ENCODE data around the gene PFKM.

PFKM gene

DNA sequence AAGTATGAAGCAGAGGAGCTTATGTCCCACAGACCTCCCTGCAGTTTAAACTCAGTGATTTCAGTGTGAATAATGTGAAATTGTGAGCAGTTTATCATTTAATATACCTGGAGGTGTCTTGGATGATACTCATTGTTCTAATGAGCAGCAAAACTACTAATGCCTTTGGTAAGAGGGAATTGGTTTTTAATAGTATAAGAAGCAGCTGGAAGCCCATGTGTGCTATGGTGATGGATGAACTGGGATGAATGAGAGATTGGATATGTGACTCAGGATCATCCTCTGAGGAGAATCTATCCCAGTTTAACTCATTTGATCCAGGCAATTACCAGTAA is 57.2 kb downstream of the PFKM start:
- no peak for DNase-seq (ENCODE audit: low spot score in 2 of 2)
- no peaks in the 10 kb centered on the region for H3K4me1 ChIP-seq
- in situ Hi-C loops (cut with MboI; ENCODE audit: low sequenced_read_pairs): no loop called here
- no peaks in the 10 kb centered on the region for H3K9me3 ChIP-seq
- no peak overlapping the region for H3K4me3 ChIP-seq
- peaks cover 6% of the 10 kb centered on the region for H3K27me3 ChIP-seq (ENCODE audit: low read depth)
- H3K36me3 ChIP-seq (replicated peaks): no peaks in the 10 kb centered on the region

- H3K9me3 ChIP-seq: no peaks in the 10 kb centered on the region
- no peaks in the 10 kb centered on the region for H3K36me3 ChIP-seq (replicated peaks)
- peaks cover 5% of the 10 kb centered on the region; the same call in 1 of the 2 replicates for H3K4me1 ChIP-seq
- in situ Hi-C loops (cut with MboI; ENCODE audit: low sequenced_read_pairs): no loop called here
- H3K27me3 ChIP-seq (ENCODE audit: low read depth): peaks cover 6% of the 10 kb centered on the region
- DNase-seq (ENCODE audit: low spot score in 2 of 2): no peak
- no peak overlapping the region for H3K4me3 ChIP-seq
Measured at GRCh38 chr12:48177982-48178381, 58.8 kb downstream of the PFKM start.

DNA sequence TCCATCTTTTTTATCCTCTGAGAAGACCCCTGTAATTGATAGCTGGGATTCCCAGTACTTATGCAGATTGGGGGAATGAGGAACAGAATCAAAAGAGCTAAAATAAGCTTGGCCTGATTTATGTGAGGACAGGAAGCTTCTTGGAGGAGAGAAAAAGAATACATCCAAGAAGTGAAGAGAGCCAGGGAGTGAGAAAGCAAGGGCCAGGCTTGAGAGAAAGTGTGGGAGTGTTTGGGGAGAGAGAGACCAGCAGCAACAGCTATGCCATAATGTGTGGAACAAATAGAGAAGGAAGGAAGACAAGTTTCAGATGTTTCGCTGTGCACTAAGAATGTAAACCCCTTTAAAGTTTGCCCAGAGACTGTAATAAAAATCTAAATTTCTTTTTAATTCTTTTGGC is 60.3 kb downstream of the PFKM start:
- H3K36me3 ChIP-seq (replicated peaks): no peaks in the 10 kb centered on the region
- H3K4me3 ChIP-seq: no peak overlapping the region
- in situ Hi-C loops (cut with MboI; ENCODE audit: low sequenced_read_pairs): no loop called here
- H3K4me1 ChIP-seq: peaks cover 7% of the 10 kb centered on the region; the same call in 1 of the 2 replicates
- no peak for DNase-seq (ENCODE audit: low spot score in 2 of 2)
- peaks cover 6% of the 10 kb centered on the region for H3K27me3 ChIP-seq (ENCODE audit: low read depth)
- no peaks in the 10 kb centered on the region for H3K9me3 ChIP-seq

GRCh38 chr12:48180424-48180823 is 61.3 kb downstream of the PFKM start:
- no peaks in the 10 kb centered on the region for H3K36me3 ChIP-seq (replicated peaks)
- H3K9me3 ChIP-seq: no peaks in the 10 kb centered on the region
- peaks cover 6% of the 10 kb centered on the region for H3K27me3 ChIP-seq (ENCODE audit: low read depth)
- peaks cover 13% of the 10 kb centered on the region for H3K4me1 ChIP-seq
- in situ Hi-C loops (cut with MboI; ENCODE audit: low sequenced_read_pairs): no loop called here
- no peak overlapping the region for H3K4me3 ChIP-seq
- DNase-seq (ENCODE audit: low spot score in 2 of 2): no peak

DNA sequence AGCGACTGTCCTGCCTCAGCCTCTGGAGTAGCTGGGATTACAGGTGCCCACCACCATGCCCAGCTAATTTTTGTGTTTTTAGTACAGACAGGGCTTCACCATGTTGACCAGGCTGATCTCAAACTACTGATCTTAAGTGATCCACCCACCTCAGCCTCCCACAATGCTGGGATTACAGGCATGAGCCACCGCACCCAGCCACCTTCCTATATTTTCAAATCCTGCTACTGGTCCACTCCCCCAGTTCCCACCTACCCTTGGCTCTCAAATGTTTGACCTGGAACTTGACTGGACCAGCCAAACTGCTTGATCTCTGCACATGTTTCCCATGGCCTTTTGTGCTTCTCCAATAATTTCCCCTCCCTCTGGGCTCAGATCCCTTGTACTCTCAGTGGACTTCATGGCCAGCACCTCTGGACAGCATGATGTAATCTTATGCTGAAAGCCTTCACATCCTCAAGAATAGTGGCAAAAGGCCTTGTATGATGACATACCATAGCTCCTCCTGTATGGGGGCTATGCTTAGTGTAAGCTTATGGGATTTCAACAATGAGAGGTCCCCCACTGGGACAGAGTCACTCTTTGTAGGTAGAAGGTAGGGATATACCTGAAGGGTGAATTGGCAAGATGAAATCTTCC is 61.8 kb downstream of the PFKM start:
- Histone ChIP-seq H3K36me3 (replicated peaks) (no peaks in the 10 kb centered on the region), H3K27me3 (ENCODE audit: low read depth) (peaks cover 6% of the 10 kb centered on the region), H3K4me3 (no peak overlapping the region), H3K9me3 (no peaks in the 10 kb centered on the region), H3K4me1 (peaks cover 16% of the 10 kb centered on the region)
- no peak for DNase-seq (ENCODE audit: low spot score in 2 of 2)
- in situ Hi-C loops (cut with MboI; ENCODE audit: low sequenced_read_pairs): no loop called here

DNA sequence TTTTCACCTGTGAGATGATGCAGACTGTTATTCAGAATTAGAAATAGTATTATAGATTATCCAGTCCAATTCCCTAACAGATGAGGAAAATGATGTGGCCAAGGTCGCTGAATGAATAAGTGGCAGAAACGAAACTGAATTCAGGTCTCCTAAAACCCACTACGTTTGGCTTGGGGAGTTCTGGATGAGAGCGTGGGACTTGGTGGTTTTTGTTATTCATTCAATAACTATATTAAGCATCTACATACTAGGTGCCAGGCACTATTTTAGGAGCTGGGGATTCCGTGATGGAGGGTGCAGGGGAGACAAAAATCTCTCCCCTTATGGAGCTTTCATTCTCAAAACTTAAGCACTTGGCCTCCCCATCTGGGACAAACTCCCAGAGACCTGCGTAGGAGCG is 63.5 kb downstream of the PFKM start:
- peak overlapping the region; percentile 64 for H3K4me3 ChIP-seq
- no peaks in the 10 kb centered on the region for H3K9me3 ChIP-seq
- no peaks in the 10 kb centered on the region for H3K36me3 ChIP-seq (replicated peaks)
- no peak for DNase-seq (ENCODE audit: low spot score in 2 of 2)
- H3K4me1 ChIP-seq: peaks cover 21% of the 10 kb centered on the region
- no peaks in the 10 kb centered on the region; the same call in 1 of the 2 replicates for H3K27me3 ChIP-seq (ENCODE audit: low read depth)
- in situ Hi-C loops (cut with MboI; ENCODE audit: low sequenced_read_pairs): no loop called here

DNA sequence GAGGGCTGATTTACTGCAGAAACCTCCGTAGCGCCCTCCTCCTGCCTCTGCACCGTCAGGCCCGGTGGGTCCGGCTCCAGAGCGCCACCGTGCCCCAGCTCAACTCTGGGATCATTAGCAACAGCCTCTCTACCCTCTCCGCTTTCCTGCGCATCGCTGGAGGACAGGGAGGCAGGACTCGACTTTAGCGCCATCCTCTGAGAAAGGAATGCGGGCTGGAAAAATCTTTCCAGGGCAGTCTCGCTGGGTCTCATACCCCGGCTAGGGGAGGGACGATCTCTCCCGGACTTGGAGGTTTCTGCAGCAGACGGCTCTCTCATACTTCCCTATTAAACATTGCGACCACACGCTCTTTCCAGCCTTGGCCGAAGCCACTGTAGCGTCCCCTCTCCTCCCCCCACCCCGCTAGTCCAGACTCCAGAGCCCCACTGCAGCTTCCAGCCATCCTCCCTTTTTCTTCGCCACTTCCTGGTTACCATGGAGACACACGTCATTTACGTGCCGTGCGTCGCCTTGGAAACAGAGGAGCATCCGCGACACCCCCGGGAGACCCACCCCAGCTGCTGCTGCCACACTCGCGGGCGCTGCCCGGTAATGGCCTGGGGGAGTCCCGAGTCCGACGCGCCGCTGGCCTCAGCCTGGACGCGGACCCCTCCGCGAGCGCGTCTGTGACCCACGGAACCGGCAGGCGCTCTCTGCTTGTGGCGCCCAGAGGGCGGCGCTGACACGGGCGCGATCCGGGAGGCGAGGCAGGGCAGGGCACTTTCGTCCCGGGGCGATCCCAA is 64.1 kb downstream of the PFKM start, which contains the start of gene CCDC184:
CCDC184 (plus strand) TSS at position 554 of the 785 bp plus-strand sequence. CDS start 479 bp downstream, outside the sequence.
- in situ Hi-C loops (cut with MboI; ENCODE audit: low sequenced_read_pairs): no loop called here
- H3K36me3 ChIP-seq (replicated peaks): no peaks in the 10 kb centered on the region
- peak; percentile 83 to 92 for DNase-seq (ENCODE audit: low spot score in 2 of 2)
- no peaks in the 10 kb centered on the region for H3K9me3 ChIP-seq
- no peaks in the 10 kb centered on the region; the same call in 1 of the 2 replicates for H3K27me3 ChIP-seq (ENCODE audit: low read depth)
- H3K4me1 ChIP-seq: peaks cover 21% of the 10 kb centered on the region
- peak within 1 kb of the TSS; percentile 64 for H3K4me3 ChIP-seq

GRCh38 chr12:48183876-48184548 is 64.8 kb downstream of the PFKM start:
- Histone ChIP-seq H3K36me3 (replicated peaks) (no peaks in the 10 kb centered on the region), H3K27me3 (ENCODE audit: low read depth) (no peaks in the 10 kb centered on the region), H3K4me1 (peaks cover 21% of the 10 kb centered on the region), H3K4me3 (peak overlapping the region; percentile 64), H3K9me3 (no peaks in the 10 kb centered on the region)
- in situ Hi-C loops (cut with MboI; ENCODE audit: low sequenced_read_pairs): no loop called here
- DNase-seq (ENCODE audit: low spot score in 2 of 2): no peak

DNA sequence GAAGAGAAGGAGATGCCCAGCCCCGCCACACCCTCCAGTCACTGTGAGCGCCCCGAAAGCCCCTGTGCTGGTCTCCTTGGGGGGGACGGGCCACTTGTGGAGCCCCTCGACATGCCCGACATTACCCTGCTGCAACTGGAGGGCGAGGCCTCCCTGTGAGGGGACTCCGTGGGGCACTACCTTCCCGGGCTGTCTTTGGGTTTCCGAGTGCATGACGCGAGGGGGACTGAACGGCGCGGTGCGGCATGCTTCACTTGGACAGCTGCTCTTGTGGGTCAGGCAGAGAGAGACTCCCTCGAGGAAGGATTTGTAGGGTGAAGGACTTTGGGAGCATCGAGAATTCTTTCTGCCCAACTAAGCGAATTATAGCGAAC is 65.4 kb downstream of the PFKM start:
- H3K4me1 ChIP-seq: peaks cover 21% of the 10 kb centered on the region
- no peaks in the 10 kb centered on the region for H3K27me3 ChIP-seq (ENCODE audit: low read depth)
- no peak overlapping the region; the same call in 1 of the 2 replicates for H3K4me3 ChIP-seq
- H3K9me3 ChIP-seq: no peaks in the 10 kb centered on the region
- no peak for DNase-seq (ENCODE audit: low spot score in 2 of 2)
- H3K36me3 ChIP-seq (replicated peaks): no peaks in the 10 kb centered on the region
- in situ Hi-C loops (cut with MboI; ENCODE audit: low sequenced_read_pairs): no loop called here

GRCh38 chr12:48185181-48185919 is 66.2 kb downstream of the PFKM start:
- Histone ChIP-seq H3K27me3 (ENCODE audit: low read depth) (no peaks in the 10 kb centered on the region), H3K9me3 (no peaks in the 10 kb centered on the region), H3K36me3 (replicated peaks) (no peaks in the 10 kb centered on the region), H3K4me3 (no peak overlapping the region), H3K4me1 (peaks cover 21% of the 10 kb centered on the region)
- DNase-seq (ENCODE audit: low spot score in 2 of 2): peak in 1 of 2 experiments; percentile 54
- in situ Hi-C loops (cut with MboI; ENCODE audit: low sequenced_read_pairs): no loop called here

GRCh38 chr12:48187916-48188695 is 68.9 kb downstream of the PFKM start:
- in situ Hi-C loops (cut with MboI; ENCODE audit: low sequenced_read_pairs): no loop called here
- Histone ChIP-seq H3K4me1 (peaks cover 14% of the 10 kb centered on the region), H3K4me3 (no peak overlapping the region), H3K9me3 (no peaks in the 10 kb centered on the region), H3K27me3 (ENCODE audit: low read depth) (no peaks in the 10 kb centered on the region), H3K36me3 (replicated peaks) (no peaks in the 10 kb centered on the region)
- no peak for DNase-seq (ENCODE audit: low spot score in 2 of 2)

DNA sequence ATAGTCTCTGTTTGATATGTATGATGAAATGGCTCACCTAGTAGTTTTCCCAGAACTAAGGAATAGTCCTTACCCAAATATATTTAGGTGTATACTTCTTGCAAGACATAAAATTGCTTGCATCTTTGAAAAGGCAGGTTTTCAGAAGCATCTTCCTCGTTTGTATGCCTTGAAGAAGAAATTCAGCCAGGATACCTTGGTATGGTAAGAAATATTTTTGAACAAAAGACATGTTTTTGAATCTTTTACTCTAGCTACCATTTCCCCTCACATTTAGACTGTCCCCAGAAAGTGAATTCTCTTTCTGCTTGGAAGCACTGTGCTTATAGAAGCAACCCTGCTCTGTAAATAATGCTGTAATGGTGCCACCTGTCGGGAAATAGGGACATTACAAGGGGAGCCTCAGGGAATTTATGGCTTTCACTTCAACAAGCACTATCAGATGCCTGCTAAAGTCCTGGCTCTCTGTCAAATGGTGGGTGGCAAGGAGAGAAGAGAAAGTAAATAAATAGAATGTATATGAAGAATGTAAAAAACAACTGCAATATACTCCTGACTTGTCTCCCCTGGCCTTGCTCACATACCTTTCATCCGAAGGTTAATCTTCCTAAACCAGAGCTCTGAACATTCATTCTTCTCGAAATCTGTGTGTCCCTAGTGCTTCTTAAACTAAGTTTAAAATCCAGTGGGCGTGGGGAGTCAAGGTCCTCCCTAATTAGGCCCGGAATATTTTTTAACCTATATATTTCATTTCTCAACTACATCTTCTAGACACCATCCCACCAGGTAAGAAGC is 70.4 kb downstream of the PFKM start:
- H3K4me1 ChIP-seq: peaks cover 14% of the 10 kb centered on the region
- in situ Hi-C loops (cut with MboI; ENCODE audit: low sequenced_read_pairs): no loop called here
- peak; percentile 63 to 73 for DNase-seq (ENCODE audit: low spot score in 2 of 2)
- no peaks in the 10 kb centered on the region for H3K36me3 ChIP-seq (replicated peaks)
- H3K9me3 ChIP-seq: no peaks in the 10 kb centered on the region
- H3K4me3 ChIP-seq: no peak overlapping the region
- H3K27me3 ChIP-seq (ENCODE audit: low read depth): 0 out of 2 replicates have a peak, but pooled peaks cover under 1% of the 10 kb centered on the region
